Dedifferentiated amniotic fluid mesenchymal stem cell (primary cell): Measurements from ENCODE around the gene TBC1D17.

Experiments
- DNase-seq: peaks from one replicate; pipeline ENCODE4 v3.0.0-alpha.2; 2016; ENCODE audit errors: extremely low spot score

Gene TBC1D17

GRCh38 chr19:49848938-49849337 lies 28.6 kb upstream of the TBC1D17 start:
- DNase-seq, result no peak

GRCh38 chr19:49849433-49850220 lies 27.9 kb upstream of the TBC1D17 start:
- no peak for DNase-seq

DNA sequence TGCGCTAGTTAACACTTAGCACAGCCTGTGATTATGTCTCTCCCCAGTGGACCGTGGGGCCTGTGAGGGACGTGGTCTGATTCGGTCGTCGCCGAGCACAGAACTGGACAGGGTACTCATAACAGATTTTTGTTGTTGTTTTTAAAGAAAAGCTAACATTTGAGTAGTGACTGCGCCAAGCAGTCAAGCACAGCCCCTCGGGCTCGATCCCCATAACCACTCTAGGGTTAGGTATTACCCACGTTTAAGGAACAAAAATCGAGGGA lies 27.3 kb upstream of the TBC1D17 start:
- DNase-seq, result no peak

DNA sequence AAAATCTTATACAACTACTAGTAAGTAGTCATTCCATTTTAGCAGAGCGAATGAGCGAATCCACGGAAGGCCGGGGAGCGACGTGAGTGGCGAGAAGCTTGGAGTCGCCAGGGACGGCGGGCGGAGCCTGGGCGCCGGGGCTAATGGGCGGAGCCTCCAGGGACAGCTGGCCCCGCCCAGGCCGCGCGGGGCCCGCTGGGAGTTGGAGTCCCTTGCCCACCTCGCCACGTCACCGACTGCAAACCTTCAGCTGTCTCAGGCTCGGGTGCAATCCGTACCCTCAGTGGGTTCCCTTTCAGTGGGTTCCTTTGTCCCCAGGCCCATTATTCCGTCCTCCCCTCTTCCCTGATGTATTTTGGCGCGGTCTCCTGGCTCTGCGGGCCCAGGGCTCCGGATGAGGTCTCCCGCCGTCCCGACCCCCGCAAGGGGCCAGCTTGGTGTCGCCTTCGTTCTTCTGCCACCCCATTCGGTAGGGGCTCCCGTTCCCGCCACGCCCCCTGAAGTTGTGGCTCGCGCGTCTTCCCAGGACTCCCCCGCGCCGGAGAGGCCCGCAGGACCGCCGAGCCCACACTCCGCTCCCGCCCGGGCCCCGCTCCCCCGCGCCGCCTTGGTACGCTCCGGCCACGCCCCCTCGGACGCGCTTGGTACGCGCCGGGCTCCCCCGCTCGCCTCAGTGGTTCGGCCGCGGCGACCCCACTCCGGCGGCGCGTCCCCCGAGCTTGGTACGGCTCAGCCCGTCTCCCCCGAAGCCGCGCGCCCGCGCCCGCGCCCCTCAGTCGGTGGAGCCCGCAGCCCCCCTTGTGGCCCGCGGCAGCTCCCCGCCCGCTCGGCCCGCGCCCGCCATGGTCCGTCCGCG lies 26.8 kb upstream of the TBC1D17 start, which contains the start of gene PTOV1:
PTOV1 (plus strand) TSS at position 673 of the 856 bp plus-strand sequence.
- peak; percentile 90 for DNase-seq

- DNase-seq, result no peak
These were observed 25.8 kb upstream of the TBC1D17 start for GRCh38 chr19:49851456-49852259.

- no peak for DNase-seq
These were observed 24.8 kb upstream of the TBC1D17 start for GRCh38 chr19:49852631-49853126.

DNA sequence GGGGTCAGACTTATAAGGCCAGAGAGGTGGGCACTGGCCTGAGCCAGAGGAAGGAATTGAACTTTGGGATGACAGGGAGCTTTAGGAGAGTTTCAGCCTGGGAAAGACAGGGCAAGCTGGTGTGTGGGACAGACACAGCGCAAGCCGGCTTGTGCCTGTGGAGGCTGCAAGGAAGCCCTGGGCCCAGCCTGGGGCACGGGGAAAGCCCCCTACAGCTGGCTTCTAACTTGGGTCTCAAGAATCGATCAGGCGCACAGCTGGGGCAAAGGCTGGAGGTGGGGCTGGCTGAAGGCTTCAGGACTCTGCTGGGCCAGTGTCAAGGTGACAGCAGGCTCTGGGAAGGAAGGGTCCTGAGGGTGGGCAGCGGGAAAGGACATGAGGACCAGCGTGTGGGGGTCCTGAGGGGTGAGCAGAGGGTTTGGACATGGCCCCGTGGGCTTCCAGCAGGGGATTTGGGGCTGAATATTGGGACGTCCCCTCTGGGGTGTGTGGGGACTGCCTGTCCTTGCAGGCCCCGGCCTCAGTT lies 23.6 kb upstream of the TBC1D17 start:
- DNase-seq, result no peak

GRCh38 chr19:49854378-49855263 lies 22.9 kb upstream of the TBC1D17 start:
- no peak for DNase-seq

DNA sequence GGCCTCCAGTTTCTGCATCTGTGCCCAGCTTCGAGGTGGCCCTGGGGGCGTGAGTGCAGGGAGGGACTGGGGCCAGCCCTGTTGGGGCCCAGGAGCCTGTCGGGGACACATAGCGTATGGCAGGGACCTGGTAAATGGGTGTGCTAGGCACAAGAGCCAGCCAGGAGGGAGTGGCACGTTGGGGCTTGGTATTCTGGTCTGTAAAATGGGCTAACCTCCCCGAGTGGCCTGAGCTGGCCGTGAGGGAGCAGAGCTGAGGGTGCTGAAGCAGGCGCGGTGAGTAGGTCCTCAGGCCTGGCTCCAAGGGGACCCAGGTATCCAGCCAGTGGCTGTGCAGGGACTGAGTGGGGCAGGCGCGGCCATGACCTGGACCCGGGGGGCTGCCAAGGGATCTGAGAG lies 22.2 kb upstream of the TBC1D17 start:
- no peak for DNase-seq

GRCh38 chr19:49855676-49856573 lies 21.6 kb upstream of the TBC1D17 start:
- no peak for DNase-seq

GRCh38 chr19:49856574-49857021 lies 20.9 kb upstream of the TBC1D17 start:
- no peak for DNase-seq

- DNase-seq, result no peak
These were observed 20.3 kb upstream of the TBC1D17 start for GRCh38 chr19:49857061-49857837.

- DNase-seq, result no peak
These were observed 19.7 kb upstream of the TBC1D17 start for GRCh38 chr19:49857838-49858087.

DNA sequence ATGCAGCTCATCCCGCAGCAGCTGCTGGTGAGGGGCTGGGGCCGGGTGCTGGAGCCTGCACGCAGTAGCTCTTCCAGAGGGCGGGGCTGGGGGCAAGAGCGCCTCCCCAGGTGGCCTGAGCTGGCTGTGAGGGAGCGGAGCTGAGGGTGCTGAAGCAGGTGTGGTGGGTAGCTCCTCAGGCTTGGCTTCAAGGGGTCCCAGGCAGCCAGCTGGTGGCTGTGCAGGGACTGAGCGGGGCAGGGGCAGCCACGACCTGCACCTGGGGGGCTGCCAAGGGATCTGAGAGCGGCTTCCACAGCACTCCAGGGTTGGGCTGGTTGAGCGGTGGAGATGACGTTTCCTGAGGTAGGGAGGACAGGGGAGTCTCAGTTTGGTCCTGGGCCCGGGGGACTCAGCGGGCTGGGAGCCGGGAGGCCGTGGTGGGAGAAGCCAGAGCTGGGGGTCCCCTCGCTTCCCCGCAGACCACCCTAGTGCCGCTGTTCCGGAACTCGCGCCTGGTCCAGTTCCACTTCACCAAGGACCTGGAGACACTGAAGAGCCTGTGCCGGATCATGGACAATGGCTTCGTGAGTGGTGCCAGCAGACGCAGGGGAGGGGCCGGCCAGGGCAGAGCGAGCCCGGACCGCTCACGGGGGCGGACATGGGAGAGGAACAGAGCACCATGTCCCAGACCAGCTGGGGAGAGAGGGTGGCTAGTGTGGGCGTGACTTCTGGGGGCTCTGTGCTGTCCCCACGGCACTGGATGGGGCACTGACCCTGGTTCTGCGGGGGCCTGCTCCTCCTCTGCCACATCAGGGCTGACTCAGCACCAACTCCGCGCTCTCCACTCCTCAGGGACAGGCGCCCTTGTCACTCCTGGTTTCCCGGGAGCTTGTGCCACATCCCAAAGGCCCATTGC lies 19.2 kb upstream of the TBC1D17 start:
- no peak for DNase-seq

- DNase-seq, result no peak
These were observed 17.7 kb upstream of the TBC1D17 start for GRCh38 chr19:49859682-49860335.

GRCh38 chr19:49860336-49861102 lies 17.0 kb upstream of the TBC1D17 start:
- no peak for DNase-seq

- DNase-seq, result no peak
These were observed 16.4 kb upstream of the TBC1D17 start for GRCh38 chr19:49861107-49861506.
